Brain microvascular endothelial cell (primary cell): Measurements from ENCODE around the gene LCE1C.

ENCODE experiments used
- DNase-seq: peaks from one replicate; pipeline ENCODE4 v3.0.0-alpha.2; 2020
- H3K27ac ChIP-seq: fragments of 250-450 bp; sonication (Bioruptor Pico); 2 replicates; pipeline ENCODE4 v1.5.1; 2020; ENCODE audit warnings: mild to moderate bottlenecking, moderate library complexity
- H3K27me3 ChIP-seq: fragments of 250-450 bp; sonication (Bioruptor Pico); replicated peaks from 2 replicates; pipeline ENCODE4 v1.5.1; 2020; ENCODE audit warnings: mild to moderate bottlenecking
- H3K36me3 ChIP-seq: fragments of 250-450 bp; sonication (Bioruptor Pico); replicated peaks from 2 replicates; pipeline ENCODE4 v1.5.1; 2020; ENCODE audit warnings: mild to moderate bottlenecking
- H3K4me3 ChIP-seq: 2 replicates; pipeline ENCODE4 v1.5.1; 2011; ENCODE audit warnings: low read depth, mild to moderate bottlenecking, control low read depth, low read length, moderate library complexity
- CTCF ChIP-seq: IDR thresholded peaks from 2 replicates; pipeline ENCODE4 v1.5.1; 2011; ENCODE audit warnings: low read depth, mild to moderate bottlenecking, moderate library complexity, low read length, control low read depth, inconsistent platforms; ENCODE audit errors: missing control alignments
- in situ Hi-C: cut with HindIII; loops from 2 replicates; pipeline ENCODE4 v1.10.0; 2017; ENCODE audit warnings: low sequenced_read_pairs, low pct_ligation_motif_present

LCE1C gene

GRCh38 chr1:152758636-152759035 lies 47.8 kb downstream of the LCE1C start:
- no peak for DNase-seq
- TF ChIP-seq CTCF, result no peak
- Histone ChIP-seq H3K27ac (no peak overlapping the region), H3K27me3 (no peaks in the 10 kb centered on the region), H3K36me3 (no peaks in the 10 kb centered on the region), H3K4me3 (no peak overlapping the region)
- in situ Hi-C loops, result no loop called here

- no peak within 1 kb of the TSS for H3K4me3 ChIP-seq
- DNase-seq, result no peak
- no peak within 1 kb of the TSS for H3K27ac ChIP-seq
- in situ Hi-C loops, result no loop called here
- H3K36me3 ChIP-seq, result no peaks in the 10 kb centered on the region
- TF ChIP-seq CTCF, result no peak
- no peaks in the 10 kb centered on the region for H3K27me3 ChIP-seq
Measured at GRCh38 chr1:152757747-152758146, 48.7 kb downstream of the LCE1C start, which contains the start of gene KPRP. KPRP (plus strand) TSS chr1:152758025; CDS start chr1:152759589, 1,564 bp downstream.

- DNase-seq, result no peak
- H3K36me3 ChIP-seq, result no peaks in the 10 kb centered on the region
- in situ Hi-C loops, result no loop called here
- no peak overlapping the region for H3K4me3 ChIP-seq
- H3K27me3 ChIP-seq, result no peaks in the 10 kb centered on the region
- no peak overlapping the region for H3K27ac ChIP-seq
- no peak for TF ChIP-seq CTCF
Measured at GRCh38 chr1:152756872-152757271, 49.6 kb downstream of the LCE1C start.
